Measurements from ENCODE around the gene DACH1.

The DACH1 gene

GRCh38 chr13:71618159-71618558 is 248.8 kb downstream of the DACH1 start:
- DNase-seq = no peak

GRCh38 chr13:71617265-71617664 is 249.7 kb downstream of the DACH1 start:
- no peak for DNase-seq

DNA sequence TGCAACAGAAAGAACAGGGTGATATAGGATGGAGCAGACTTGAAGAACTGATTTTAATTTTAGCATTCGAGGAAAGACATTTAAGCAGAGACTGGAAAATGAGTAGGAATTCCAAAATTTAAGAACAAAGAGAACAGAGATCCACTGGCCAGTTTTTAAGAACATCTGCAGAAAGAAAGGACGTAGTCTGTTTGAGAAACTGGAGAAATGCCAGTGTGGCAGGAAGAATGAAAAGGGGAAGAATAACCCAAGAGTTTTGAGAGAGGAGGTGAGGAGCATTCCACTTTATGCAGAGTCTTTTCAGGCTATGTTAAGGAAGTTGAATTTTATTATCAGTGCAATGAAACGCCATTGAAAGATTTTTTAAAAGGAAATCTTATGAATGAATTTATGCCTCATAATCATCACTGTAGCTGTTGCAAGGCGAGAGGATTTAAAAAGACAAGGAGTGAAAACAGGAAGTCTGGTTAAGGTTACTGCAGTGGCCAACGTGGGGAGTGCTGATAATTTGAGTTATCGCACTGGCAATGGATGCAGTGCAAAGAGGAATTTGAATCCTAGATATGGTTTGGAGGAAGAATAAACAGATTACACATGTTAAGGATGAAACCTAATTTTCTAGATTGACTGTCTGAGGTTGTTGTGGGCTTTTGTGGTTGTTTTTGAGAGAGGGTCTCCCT is 253.8 kb downstream of the DACH1 start:
- no peak for DNase-seq

- no peak for DNase-seq
Observed at GRCh38 chr13:71611292-71611691, 255.7 kb downstream of the DACH1 start.

DNA sequence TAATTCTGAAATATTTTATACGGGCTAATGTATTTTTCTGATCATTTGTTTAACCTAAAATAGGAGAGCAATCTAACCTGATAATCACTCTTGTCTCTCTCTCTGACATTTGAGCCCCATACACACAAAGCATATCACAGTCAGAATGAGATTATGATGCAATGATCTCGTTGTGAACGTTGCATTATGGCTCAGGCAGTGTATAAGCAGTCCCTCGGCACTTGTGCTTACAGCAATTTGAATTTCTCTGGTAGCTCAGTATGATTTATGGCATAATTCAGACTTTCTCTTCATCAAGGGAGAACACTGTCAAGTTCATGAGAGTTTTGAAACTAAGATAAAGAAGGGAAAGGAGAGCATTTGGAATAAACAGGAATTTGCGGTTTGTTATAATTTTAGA is 256.1 kb downstream of the DACH1 start:
- DNase-seq = no peak

- DNase-seq = no peak
Observed at GRCh38 chr13:71609271-71609670, 257.7 kb downstream of the DACH1 start.

DNA sequence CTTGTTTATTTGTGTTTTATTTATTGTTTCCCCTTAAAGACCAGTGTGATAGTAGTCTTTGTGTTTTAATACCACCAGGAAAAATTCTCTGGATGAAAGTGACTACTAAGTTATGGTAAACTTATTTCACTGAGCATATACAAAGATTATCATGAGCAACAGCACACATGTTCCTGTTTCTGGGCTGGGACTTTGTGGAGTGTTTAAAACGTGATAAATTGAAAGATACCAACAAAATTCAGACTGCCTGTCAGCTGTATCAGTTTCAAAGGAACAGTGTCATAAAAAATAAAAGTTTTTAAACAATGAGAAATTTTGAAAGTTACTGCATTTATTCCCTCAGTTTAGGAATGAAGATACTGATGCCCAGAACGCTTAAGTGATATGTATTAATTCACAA is 259.4 kb downstream of the DACH1 start:
- DNase-seq = no peak

DNA sequence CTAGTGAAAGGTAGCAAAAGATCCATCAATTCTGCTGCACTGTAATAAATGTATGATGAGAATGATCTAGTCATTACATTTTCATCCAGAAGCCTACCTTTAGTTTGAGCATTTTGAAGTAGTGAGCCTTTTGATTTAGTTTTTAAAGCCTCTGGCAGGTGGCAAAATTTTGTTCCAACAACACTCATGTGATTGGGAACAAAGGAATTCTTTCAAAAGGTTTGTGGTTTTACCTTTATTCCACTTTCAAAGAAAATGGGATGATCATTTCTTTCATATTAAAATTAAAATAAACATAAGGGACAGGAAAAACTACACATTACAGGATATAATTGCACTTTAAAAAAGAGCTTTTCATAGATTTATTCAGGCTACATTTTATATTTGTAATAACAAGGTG is 260.2 kb downstream of the DACH1 start:
- DNase-seq = no peak

- DNase-seq = no peak
Observed at GRCh38 chr13:71605744-71606143, 261.3 kb downstream of the DACH1 start.

- no peak for DNase-seq
Observed at GRCh38 chr13:71603255-71603654, 263.7 kb downstream of the DACH1 start.

GRCh38 chr13:71602344-71602743 is 264.7 kb downstream of the DACH1 start:
- DNase-seq = no peak

DNA sequence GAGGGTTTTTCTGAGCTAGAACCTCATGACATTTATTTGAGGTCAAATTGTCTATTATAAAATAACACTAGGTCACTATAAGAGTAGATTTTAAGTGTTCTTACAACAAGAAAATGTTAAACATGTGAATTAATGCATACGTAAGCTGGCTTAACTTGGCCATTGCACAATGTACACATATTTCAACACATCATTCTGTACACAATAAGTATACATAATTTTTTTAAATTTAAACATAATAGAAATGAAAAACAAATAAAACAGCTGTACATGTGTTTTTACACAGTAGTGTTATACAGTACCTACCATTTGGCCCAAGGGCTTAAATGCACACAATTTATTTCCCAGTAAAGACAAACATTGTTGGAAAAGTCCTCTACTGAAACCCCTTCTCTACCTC is 269.9 kb downstream of the DACH1 start:
- no peak for DNase-seq

DNA sequence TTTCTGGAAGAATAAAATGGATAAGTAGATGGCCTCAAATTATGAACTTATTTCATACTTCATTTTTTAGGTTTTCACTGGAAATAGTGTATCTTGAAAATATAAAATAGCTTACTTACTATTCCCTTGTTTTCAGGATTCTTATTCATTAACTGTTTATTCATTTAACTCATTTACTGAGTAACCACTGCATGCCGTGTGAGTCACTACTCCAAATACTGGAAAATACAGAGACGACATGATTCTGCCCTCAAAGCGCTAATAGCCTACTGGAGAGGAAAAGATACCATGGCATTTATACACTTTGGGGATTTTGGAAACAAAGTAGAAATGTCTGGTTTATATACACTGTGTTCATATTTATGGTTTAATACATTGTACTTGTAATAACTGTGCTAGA is 270.9 kb downstream of the DACH1 start:
- DNase-seq = no peak

DNA sequence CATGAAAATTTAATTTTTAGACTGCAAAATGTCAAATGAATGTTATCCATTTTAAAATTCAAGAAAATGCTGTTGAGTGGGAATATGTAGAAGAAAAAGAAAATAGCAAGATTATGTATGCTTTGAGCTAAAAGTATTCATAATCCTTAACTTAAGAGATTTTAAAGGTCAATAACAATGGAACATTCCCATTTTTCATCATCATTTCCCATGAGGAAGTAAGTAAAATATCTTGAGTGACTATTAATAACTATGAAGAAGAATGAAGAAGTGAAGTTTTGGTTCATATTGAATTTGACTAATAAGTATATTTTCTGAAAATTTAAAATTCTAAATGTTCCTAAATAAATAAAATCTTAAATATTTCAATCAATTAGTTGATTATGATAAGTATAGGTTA is 273.4 kb downstream of the DACH1 start:
- no peak for DNase-seq

- no peak for DNase-seq
Observed at GRCh38 chr13:71591374-71591773, 275.6 kb downstream of the DACH1 start.

DNA sequence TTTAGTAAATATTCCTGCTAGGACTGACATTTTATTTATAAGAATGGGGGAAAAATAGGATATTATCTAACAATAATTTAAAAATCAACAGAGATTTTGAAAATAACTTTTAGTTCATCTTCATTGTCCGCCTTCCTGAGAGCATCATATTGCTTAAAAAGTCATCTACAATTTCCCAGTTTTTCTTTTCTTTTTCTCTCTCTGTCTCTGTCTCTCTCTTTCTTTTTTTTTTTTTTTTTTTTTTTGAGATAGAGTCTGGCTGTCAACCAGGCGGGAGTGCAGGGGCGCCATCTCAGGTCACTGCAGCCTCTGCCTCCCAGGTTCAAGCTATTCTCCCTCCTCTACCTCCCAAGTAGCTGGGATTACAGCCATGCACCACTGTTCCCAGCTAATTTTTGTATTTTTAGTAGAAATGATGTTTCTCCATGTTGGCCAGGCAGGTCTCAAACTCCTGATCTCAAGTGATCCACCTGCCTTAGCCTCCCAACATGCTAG is 276.3 kb downstream of the DACH1 start:
- DNase-seq = no peak

DNA sequence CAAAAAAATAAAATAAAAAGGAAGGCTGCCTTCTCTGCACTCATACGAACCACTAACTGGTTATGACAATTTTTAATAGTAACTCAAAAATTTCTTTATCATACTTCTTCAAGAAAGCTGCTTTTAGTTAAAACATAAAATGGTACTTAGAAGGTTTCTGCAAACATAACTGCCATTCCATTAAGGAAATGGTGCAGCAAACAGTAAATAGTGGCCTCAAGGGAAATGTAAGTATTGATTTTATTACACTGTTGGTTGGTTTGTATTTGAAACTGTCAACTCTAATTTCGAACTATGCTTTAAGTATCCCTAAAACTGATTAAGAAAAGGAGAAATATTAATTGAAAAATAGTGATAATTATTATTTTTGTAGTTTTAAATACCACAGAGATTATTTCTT is 278.0 kb downstream of the DACH1 start:
- DNase-seq = no peak

DNA sequence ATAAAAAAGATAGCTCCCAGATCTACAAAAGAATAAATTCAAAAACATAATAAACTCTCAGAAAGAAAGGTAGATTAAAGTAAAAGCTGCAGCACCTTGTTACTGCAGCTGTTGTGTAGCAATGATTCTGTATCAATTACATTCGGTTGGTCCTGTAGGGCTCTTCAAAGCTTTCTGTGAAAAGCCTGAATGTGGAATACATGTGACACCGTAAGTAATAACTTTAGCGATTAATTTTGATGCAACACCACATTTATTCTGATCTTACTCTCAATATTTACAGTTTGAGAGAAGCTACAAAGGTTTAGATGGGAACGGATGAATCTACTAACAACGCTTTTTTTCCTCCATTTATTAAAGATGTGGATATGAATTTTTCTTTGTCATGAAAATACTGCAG is 279.2 kb downstream of the DACH1 start:
- DNase-seq = no peak

- no peak for DNase-seq
Observed at GRCh38 chr13:71587193-71587592, 279.8 kb downstream of the DACH1 start.

DNA sequence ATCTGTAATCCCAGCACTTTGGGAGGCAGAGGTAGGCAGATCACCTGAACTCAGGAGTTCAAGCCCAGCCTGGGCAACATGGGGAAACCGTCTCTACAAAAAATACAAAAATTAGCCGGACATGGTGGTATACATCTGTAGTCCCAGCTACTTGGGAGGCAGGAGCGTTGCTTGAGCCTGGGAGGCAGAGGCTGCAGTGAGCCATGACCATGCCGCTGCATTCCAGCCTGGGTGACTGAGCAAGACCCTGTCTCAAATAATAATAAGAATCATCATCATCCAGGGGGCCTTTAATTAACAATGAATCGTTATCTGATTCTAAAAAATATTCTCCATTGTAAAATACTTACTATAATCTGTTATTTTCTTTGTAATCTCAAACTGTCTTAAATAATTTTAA is 283.4 kb downstream of the DACH1 start:
- DNase-seq = no peak

DNA sequence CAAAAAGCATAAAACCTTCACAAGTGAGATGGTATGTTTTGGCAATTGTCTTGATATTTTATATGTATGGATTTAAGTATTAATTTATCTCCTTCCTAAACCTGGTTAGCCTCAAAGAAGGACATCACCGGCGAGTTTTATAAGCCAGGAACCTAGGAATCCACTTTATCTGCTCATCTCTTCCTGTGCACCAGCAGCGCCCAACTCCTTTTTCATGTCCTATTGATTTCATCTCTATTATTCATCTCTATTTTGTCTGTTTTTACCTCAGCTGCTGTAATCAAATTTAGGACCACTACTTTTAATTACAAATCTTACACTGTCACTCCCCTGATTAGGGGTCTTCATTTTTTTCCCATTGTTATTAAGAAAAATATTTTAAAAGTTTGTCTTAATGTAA is 286.4 kb downstream of the DACH1 start:
- DNase-seq = no peak

DNA sequence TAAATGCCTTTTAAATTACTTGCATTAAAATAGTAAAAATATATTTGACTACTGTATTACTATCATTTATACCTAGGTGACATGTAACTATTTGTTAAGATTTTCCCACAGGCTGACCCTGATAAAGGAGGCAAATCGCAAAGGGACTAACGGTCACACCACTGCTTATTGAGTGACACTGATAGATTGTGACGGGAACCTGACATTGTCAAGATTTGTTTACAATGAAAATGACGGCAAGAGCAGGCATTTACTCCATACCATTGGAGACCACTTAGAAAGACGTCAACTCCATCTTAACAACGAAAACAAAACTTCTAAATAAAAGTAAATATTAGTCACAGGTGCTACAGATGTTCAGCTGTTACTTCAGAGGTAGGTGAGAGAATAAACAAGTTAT is 289.0 kb downstream of the DACH1 start:
- no peak for DNase-seq

DNA sequence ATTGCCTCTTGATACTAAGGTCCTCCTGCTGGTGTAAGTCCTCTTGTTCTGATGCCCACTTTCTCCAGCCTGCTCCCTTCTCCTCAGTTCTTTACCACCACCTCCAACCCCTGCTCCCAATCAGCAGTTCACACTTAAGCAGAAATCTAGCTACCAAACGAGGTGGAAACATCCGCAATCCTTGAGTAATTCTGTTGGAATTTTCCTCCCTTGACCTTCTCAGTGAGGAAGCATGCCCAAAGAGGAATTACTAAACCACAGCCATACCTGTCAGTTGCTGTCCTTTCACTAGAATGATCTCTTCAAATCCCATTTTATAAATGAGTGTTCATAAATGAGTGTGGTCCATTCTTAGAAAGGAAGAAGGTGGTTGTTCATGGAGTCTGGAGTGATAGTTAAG is 289.9 kb downstream of the DACH1 start:
- DNase-seq = no peak

DNA sequence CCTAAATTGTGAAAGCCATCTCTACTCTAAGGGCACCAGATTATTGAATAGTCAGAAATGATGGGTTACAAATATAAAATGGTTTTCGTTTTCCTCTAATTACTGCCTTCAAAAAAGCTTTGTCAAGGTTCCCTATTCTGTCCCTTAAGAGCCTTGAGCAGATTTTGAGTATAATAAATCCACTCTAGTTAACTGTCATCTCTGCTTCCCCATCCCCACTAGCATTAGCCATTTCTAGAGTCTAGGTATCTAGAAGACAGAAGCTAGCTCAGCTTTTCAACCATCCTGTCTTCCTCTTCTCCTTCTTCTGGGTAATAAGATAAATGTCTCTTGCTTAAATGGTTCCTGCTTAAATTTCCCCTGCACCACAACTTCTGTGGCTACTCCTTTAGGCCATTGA is 290.4 kb downstream of the DACH1 start:
- DNase-seq = no peak

DNA sequence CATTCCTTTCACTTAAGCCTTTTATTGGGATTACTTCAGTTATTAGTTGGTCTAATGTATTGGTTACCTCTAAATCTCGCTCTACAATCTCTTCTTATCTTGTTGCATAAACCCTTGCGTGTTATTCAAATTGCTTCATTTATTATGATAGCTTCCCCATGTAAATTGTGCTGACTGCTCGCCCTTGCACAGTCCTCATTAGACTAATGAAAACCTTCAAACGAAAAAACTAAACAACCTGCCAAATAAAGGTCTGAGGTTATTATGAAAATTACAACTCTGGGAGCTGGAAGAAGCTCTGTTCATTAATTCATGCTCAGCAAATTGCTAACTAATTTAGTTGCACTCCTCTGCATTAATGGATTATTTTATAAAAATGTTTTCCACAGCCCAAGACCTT is 320.1 kb downstream of the DACH1 start:
- DNase-seq = no peak

DNA sequence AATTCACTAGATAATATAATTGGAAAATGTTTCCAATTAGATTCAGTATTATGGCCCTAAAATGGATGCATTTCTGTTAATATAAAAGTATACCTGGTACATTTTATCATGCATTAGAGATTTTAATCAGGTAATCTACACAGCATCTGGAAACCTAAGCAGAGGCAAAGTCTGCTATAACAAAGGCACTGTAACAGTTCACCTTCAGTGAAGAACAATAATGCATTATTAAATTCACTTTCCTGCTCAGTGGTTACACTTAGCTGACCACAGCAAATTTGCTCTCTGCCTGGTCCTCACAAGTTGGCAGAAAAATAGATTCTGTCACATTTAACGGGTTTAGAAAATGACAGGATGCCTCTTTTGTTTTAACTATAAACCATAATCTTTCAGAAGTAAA is 326.9 kb downstream of the DACH1 start:
- DNase-seq = no peak

Measured in CD4-positive, alpha-beta T cell treated with Interferon gamma for 1 hour (primary cell).